PFSK-1 (cell line): ENCODE results near the gene RAD54L2.

Experiments
- FOXP2 ChIP-seq: optimal IDR thresholded peaks from 2 replicates; pipeline ENCODE3; 2011; ENCODE audit warnings: borderline replicate concordance, control low read depth, inconsistent platforms; ENCODE audit not compliant: insufficient read depth; ENCODE audit errors: extremely low read length, extremely low read depth
- POLR2AphosphoS5 ChIP-seq: IDR thresholded peaks from 2 replicates; pipeline ENCODE4 v1.6.1; 2012; ENCODE audit warnings: low read depth, mild to moderate bottlenecking, control low read depth, low read length, moderate library complexity
- REST ChIP-seq, 2 experiments: IDR thresholded peaks; 2 replicates each; pipeline versions ENCODE4 v1.6.1 to v1.8.0; 2011 to 2012; ENCODE audit warnings: low read depth in 2 of 2, low read length in 2 of 2, control low read depth in 1 of 2, inconsistent platforms in 1 of 2, mild to moderate bottlenecking in 1 of 2, moderate library complexity in 1 of 2; ENCODE audit not compliant: insufficient read depth in 1 of 2
- SIN3A ChIP-seq: IDR thresholded peaks from 2 replicates; pipeline ENCODE4 v1.6.1; 2012; ENCODE audit warnings: mild to moderate bottlenecking, low read length, moderate library complexity, borderline replicate concordance; ENCODE audit not compliant: insufficient read depth
- TAF1 ChIP-seq: IDR thresholded peaks from 2 replicates; pipeline ENCODE4 v1.6.1; 2012; ENCODE audit warnings: low read length, control low read depth, borderline replicate concordance; ENCODE audit not compliant: insufficient read depth

Gene RAD54L2

GRCh38 chr3:51538115-51538458 lies 432 bp upstream of the RAD54L2 start:
- TF ChIP-seq FOXP2 (no peak), REST (IDR thresholded peaks at IDR 0.05; ENCODE audit: insufficient read depth in 1 of 2, low read depth in 2 of 2, low read length in 2 of 2) (no peak), POLR2AphosphoS5 (no peak), TAF1 (no peak), SIN3A (no peak)

DNA sequence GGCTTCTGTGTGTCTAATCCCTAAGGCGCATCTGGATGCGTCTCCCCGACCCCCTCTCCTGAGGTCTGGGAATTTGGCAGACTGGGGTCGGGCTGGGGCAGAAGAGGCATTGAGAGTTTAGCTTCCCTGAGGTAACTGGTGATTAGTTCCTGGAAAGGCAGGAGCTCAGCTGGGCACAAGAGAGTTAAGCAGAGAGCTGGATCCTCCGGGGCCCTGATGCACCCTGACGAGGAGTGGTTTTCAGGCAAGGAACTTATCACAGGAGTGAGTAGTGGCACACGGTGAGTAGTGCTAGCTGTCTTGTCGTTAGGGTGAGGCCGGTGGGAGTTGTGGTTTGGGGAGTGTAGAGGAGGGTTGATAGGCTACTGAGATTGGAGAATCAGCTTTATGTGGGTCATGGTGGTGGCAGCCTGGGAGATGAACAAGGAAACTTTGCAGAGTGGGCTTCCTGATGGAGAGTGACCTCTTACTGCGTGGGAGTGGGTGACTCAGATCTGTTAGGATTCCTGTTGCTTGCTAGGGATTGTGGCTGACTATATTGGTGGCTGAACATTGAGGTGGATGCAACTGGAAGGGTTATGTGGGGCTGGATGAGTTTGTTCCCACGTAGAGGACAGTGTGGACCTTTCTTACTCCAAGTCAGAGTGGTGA lies 897 bp downstream of the RAD54L2 start:
- TF ChIP-seq FOXP2 (no peak), TAF1 (no peak), REST (IDR thresholded peaks at IDR 0.05; ENCODE audit: insufficient read depth in 1 of 2, low read depth in 2 of 2, low read length in 2 of 2) (no peak), SIN3A (no peak), POLR2AphosphoS5 (no peak)

DNA sequence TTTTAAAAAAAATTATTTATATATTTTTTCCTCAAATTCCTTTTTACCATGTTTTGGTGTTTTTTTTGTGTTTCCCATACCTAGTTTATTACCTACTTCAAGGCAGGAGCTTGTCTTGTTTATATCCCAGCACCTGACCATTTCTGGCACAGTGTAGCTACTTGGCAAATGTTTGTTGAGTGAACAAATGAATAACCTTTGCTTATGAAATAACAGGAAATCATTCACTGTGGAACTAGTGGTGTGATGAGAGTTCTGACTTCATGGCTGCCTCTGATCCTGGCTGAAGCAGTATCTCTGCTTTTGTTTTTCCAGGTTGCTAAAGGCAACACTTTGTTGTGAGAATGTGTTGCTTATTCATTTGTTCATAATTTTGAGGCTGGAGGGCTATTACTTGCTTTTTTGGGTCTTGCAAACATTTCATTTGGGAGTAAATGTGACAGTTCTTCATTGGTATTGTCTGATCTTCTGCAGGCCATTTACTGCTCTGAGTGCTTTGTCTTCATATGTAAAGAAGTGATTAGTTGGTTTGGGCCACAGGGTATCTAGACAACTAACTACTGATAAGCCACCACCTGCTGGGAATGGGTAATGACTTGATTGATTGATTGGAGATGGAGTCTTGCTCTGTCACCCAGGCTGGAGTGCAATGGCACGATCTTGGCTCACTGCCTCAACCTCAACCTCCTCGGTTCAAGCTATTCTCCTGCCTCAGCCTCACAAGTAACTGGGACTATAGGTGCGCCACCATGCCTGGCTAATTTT lies 5.7 kb downstream of the RAD54L2 start:
- TF ChIP-seq SIN3A: no peak
- TF ChIP-seq FOXP2: no peak
- TF ChIP-seq REST (IDR thresholded peaks at IDR 0.05; ENCODE audit: insufficient read depth in 1 of 2, low read depth in 2 of 2, low read length in 2 of 2): no peak
- no peak for TF ChIP-seq TAF1

DNA sequence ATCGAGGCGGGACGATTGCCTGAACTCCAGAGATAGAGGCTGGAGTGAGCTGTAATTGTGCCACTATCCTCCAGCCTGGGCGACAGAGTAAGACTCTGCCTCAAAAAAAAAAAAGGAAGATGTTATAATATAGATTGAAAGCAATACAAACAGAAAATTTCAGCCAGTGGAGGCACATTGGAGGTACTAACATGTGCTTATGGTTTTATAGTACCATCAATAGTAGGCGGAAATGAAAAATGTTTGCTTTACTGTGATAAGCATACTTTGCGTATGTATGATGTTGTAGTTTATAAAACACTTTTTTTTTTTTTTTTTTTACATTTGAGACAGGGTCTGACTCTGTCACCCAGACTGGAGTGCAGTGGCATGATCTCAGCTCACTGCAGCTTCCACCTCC lies 8.8 kb downstream of the RAD54L2 start:
- TF ChIP-seq POLR2AphosphoS5: no peak

- no peak for TF ChIP-seq REST (IDR thresholded peaks at IDR 0.05; ENCODE audit: insufficient read depth in 1 of 2, low read depth in 2 of 2, low read length in 2 of 2)
- TF ChIP-seq TAF1: no peak
Observed at GRCh38 chr3:51549311-51549710, 10.8 kb downstream of the RAD54L2 start.
